OCI-LY7 (cell line): Measurements from ENCODE around the gene OR2Z1. TPM values are rescaled to one million over a fixed set of nuclear protein-coding genes. Genes with fewer than 3 reads are reported as not detected.

Experiments
- BruUV-seq: library from RNA; stranded (reverse); fragments of 400-500 nt; replicated peaks from 2 replicates; lab custom pipeline; 2021; lab: Mats Ljungman, UMichigan
- CTCF ChIA-PET: fragments of 300-600 bp; sonication (Branson Sonifier 250); formaldehyde crosslinking; loops from one replicate; lab custom pipeline; 2022; ENCODE audit warnings: antibody characterized with exemption; ENCODE audit not compliant: unreplicated experiment; lab: Charles Lee
- POLR2A ChIA-PET: fragments of 300-600 bp; sonication (Branson Sonifier 250); formaldehyde crosslinking; loops from one replicate; lab custom pipeline; 2022; ENCODE audit warnings: antibody characterized with exemption; lab: Charles Lee
- DNase-seq: peaks from one replicate; pipeline ENCODE4 v3.0.0-alpha.2; 2015; ENCODE audit warnings: low spot score
- H2AFZ ChIP-seq: fragments of 200-600 bp; sonication (generic), shearing (Covaris generic); 2 replicates; pipeline ENCODE4 v1.6.1; 2014; ENCODE audit warnings: mild to moderate bottlenecking, antibody characterized with exemption, low read length, moderate library complexity
- H3K27ac ChIP-seq: fragments of 200-600 bp; sonication (generic); 2 replicates; pipeline ENCODE4 v1.5.1; 2014; ENCODE audit warnings: mixed run types, low read depth, mild to moderate bottlenecking, moderate library complexity, low read length, inconsistent platforms; ENCODE audit not compliant: poor library complexity, severe bottlenecking
- H3K36me3 ChIP-seq: fragments of 200-600 bp; sonication (generic); 2 replicates; pipeline ENCODE4 v1.6.1; 2014; ENCODE audit warnings: mild to moderate bottlenecking, antibody characterized with exemption, low read length, moderate library complexity, mixed read lengths; ENCODE audit not compliant: insufficient read depth
- H3K4me1 ChIP-seq: fragments of 200-600 bp; sonication (generic); 2 replicates; pipeline ENCODE4 v1.5.1; 2014; ENCODE audit warnings: mild to moderate bottlenecking, low read length; ENCODE audit not compliant: insufficient read depth, poor library complexity, severe bottlenecking
- H3K4me2 ChIP-seq: fragments of 200-600 bp; sonication (generic); 2 replicates; pipeline ENCODE4 v1.6.1; 2014; ENCODE audit warnings: mild to moderate bottlenecking, low read length
- H3K4me3 ChIP-seq: fragments of 200-600 bp; sonication (generic); 2 replicates; pipeline ENCODE4 v1.5.1; 2014; ENCODE audit warnings: mild to moderate bottlenecking, low read depth, low read length; ENCODE audit not compliant: poor library complexity, severe bottlenecking
- H3K79me2 ChIP-seq: fragments of 200-600 bp; sonication (generic); 2 replicates; pipeline ENCODE4 v1.6.1; 2016; ENCODE audit warnings: low read depth, mild to moderate bottlenecking, low read length, moderate library complexity, mixed read lengths; ENCODE audit not compliant: insufficient read depth
- H3K9me2 ChIP-seq: fragments of 200-600 bp; sonication (generic); 2 replicates; pipeline ENCODE4 v1.6.1; 2016; ENCODE audit warnings: mild to moderate bottlenecking, low read length, mixed read lengths; ENCODE audit not compliant: insufficient read depth
- H3K9me3 ChIP-seq: fragments of 200-600 bp; sonication (generic); 2 replicates; pipeline ENCODE4 v1.6.1; 2014; ENCODE audit warnings: mild to moderate bottlenecking, mixed run types, low read length, mixed read lengths
- H4K20me1 ChIP-seq: fragments of 200-600 bp; sonication (generic); 2 replicates; pipeline ENCODE4 v1.6.1; 2014; ENCODE audit warnings: mild to moderate bottlenecking, antibody characterized with exemption, low read length, moderate library complexity, mixed read lengths; ENCODE audit not compliant: insufficient read depth
- EZH2phosphoT487 ChIP-seq: fragments of 200-600 bp; sonication (generic); IDR thresholded peaks from 2 replicates; pipeline ENCODE4 v1.6.1; 2018; ENCODE audit warnings: low read depth, borderline replicate concordance, mild to moderate bottlenecking, mixed run types, antibody characterized with exemption, low read length, moderate library complexity, mixed read lengths
- intact Hi-C: fragments of 100-400 bp; cut with micrococcal nuclease; formaldehyde crosslinking; loops from one replicate; pipeline ENCODE4 v1.10.0; 2022; ENCODE audit not compliant: unreplicated experiment
- total RNA-seq, 2 experiments: library from RNA; depleted of rRNA in 1 of 2; stranded (reverse); fragments of >200 nt in 1 of 2; shearing (Covaris generic) in 1 of 2; gene quantifications; 2 replicates each; pipeline ENCODE4 v1.2.3, GENCODE V29; 2014 to 2022
- TF ChIP-seq, protein P1 (sequence below): fragments of 200-600 bp; sonication (generic); conservative IDR thresholded peaks from 2 replicates; pipeline ENCODE4 v1.5.1; 2014; ENCODE audit warnings: mild to moderate bottlenecking, antibody characterized with exemption, low read length, moderate library complexity, mixed read lengths

The OR2Z1 gene
- total RNA-seq, 2 experiments from 2014 or later: not detected

DNA sequence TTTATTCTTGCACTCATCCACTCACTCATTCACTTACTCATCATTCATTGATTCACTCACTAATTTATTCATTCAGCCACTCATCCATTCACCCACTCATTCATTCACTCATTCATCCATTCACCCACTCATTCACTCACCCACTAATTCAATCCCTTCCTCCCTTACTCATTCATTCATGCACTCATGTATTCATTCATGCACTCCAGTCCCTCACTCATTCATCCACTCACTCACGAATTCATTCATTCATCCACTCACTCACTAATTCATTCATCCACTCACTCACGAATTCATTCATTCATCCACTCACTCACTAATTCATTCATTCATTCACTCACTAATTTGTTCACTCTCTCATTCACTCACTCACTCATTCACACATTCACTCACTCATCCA, 39.0 kb upstream of the OR2Z1 start:
- Histone ChIP-seq H3K79me2 (no peaks in the 10 kb centered on the region), H3K27ac (no peak overlapping the region), H3K4me1 (no peaks in the 10 kb centered on the region), H3K9me2 (no peaks in the 10 kb centered on the region), H4K20me1 (no peaks in the 10 kb centered on the region), H2AFZ (no peak overlapping the region), H3K9me3 (no peaks in the 10 kb centered on the region), H3K4me2 (no peak overlapping the region), H3K36me3 (no peaks in the 10 kb centered on the region), H3K4me3 (no peak overlapping the region)
- DNase-seq: no peak
- TF ChIP-seq EZH2phosphoT487: no peak
- TF ChIP-seq, protein P1, sequence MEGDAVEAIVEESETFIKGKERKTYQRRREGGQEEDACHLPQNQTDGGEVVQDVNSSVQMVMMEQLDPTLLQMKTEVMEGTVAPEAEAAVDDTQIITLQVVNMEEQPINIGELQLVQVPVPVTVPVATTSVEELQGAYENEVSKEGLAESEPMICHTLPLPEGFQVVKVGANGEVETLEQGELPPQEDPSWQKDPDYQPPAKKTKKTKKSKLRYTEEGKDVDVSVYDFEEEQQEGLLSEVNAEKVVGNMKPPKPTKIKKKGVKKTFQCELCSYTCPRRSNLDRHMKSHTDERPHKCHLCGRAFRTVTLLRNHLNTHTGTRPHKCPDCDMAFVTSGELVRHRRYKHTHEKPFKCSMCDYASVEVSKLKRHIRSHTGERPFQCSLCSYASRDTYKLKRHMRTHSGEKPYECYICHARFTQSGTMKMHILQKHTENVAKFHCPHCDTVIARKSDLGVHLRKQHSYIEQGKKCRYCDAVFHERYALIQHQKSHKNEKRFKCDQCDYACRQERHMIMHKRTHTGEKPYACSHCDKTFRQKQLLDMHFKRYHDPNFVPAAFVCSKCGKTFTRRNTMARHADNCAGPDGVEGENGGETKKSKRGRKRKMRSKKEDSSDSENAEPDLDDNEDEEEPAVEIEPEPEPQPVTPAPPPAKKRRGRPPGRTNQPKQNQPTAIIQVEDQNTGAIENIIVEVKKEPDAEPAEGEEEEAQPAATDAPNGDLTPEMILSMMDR: no peak
- no TSS peak for BruUV-seq
- intact Hi-C loops: no loop called here
- ChIA-PET CTCF (no interaction called here), POLR2A (no interaction called here)

DNA sequence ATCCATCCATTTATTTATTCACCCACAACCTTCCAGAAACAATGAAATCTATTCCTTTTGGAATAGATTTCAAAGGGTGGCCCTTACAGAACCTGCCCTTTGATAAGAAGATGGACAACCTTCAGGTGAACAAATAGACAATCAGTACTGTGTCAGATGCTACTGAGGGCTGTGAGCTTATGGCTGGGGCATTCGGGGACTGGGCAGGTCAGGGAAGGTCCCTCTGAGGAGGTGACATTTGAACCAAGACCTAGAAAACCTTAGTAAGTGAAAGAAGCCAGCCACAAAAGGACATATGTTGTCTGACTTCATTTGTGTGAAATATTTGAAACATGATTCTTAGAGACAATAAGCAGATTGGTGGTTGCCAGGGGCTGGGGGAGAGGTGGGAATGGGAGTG, 38.5 kb upstream of the OR2Z1 start:
- H4K20me1 ChIP-seq: no peaks in the 10 kb centered on the region
- no peaks in the 10 kb centered on the region for H3K4me1 ChIP-seq
- H3K79me2 ChIP-seq: no peaks in the 10 kb centered on the region
- H3K27ac ChIP-seq: no peak overlapping the region
- H3K9me3 ChIP-seq: no peaks in the 10 kb centered on the region
- no peak overlapping the region for H3K4me3 ChIP-seq
- DNase-seq: no peak
- no peak overlapping the region for H3K4me2 ChIP-seq
- TF ChIP-seq EZH2phosphoT487: no peak
- TF ChIP-seq, protein P1: no peak
- CTCF ChIA-PET: no interaction called here
- intact Hi-C loops: no loop called here
- no peaks in the 10 kb centered on the region for H3K9me2 ChIP-seq
- no TSS peak for BruUV-seq
- no peaks in the 10 kb centered on the region for H3K36me3 ChIP-seq
- POLR2A ChIA-PET: no interaction called here
- no peak overlapping the region for H2AFZ ChIP-seq

DNA sequence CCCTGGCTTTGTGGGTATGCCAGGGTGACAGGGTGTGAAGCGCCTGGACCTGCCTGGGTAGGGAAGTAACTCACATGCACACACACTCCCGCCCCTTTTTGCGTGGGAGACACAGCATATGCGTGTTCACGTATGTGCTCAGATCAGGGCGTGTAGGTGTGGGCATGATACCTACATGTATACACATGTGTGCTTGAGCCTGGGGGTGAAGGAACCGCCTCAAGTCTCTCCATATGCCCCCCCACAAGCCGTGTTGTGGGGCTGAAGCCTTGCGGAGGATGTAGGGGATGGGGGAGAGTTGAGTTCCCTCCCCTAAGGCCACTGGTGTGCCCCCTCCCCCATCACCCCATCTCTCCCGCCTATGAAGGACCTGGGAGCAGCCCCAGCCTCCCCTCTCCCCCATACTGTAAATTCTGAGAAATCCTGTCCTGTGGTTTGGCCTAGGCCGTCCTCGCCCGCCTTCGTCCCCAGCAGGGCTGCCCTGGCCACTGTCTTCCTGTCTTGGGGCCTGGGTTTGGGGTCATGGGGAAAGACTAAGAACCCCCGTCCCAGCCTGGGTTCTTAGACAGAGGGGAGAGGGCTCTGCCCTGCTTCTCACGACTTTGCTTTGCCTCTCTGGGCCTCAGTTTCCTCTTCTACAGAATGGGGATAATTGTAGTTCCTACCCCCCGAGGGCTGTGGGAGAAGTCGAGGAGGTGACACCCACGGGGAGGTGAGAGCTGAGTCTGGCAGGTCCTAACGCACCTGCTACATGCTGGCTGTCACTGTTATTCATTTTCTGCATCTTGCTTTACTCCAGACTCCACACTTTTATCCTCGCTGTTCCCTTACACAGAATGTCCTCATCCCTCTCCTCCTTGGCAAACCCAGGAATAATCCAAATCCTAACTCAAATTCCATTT, 37.2 kb upstream of the OR2Z1 start:
- Histone ChIP-seq H3K4me2 (no peak overlapping the region), H3K9me2 (no peaks in the 10 kb centered on the region), H4K20me1 (no peaks in the 10 kb centered on the region), H3K27ac (no peak overlapping the region), H3K9me3 (no peaks in the 10 kb centered on the region), H3K4me1 (no peaks in the 10 kb centered on the region), H2AFZ (no peak overlapping the region), H3K79me2 (no peaks in the 10 kb centered on the region), H3K36me3 (no peaks in the 10 kb centered on the region), H3K4me3 (no peak overlapping the region)
- CTCF ChIA-PET: no interaction called here
- POLR2A ChIA-PET: no interaction called here
- no peak for DNase-seq
- no peak for TF ChIP-seq EZH2phosphoT487
- TF ChIP-seq, protein P1: no peak
- BruUV-seq: no TSS peak
- intact Hi-C loops: no loop called here
